ENCODE data around the gene POLA1. TPM values are rescaled to one million over a fixed set of nuclear protein-coding genes. Genes with fewer than 3 reads are reported as not detected.

The POLA1 gene
- total and polyA plus RNA-seq, 2 of the 4 experiments (the other 2 are of a cell fraction): 4.0 to 15.1 TPM

DNA sequence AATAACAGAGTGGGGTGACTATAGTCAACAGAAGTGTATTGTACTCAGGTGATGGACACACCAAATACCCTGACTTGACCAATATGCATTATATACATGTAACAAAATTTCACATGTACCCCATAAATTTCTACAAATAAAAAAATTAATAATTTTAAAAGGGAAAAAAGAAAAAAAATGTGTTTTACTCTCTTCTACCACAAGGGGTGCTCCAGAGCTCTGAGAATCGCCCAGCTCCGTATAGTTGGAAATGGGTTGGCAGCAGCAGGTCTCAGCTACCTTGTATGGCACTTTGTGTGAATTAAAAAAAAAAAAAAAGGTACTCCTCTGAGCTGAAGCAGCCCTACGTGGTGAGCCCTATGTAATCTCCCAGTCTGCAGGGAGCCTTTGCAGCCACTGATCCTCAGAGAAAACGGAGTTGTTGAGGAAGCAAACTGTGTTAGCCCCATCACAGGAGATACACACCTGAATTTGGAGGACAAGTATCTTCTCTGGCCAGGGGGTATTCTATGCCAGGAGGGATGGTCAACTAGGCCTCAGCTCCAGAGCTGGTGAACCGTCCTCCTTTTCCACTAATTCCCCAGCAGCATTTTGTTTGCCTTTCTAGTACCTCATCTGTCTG lies 17.2 kb upstream of the POLA1 start:
- no peak overlapping the region for H3K4ac ChIP-seq (ENCODE audit: low read depth, low read length)
- no peaks in the 10 kb centered on the region for H4K20me1 ChIP-seq (ENCODE audit: insufficient read depth, low read length)
- H3K14ac ChIP-seq (replicated peaks; ENCODE audit: low read depth, low read length): no peak overlapping the region
- BruUV-seq (replicated peaks): no TSS peak
- H3K4me3 ChIP-seq (ENCODE audit: insufficient read depth, low read depth, low read length): no peak overlapping the region
- H3K9me1 ChIP-seq (ENCODE audit: insufficient read depth, low read length): no peaks in the 10 kb centered on the region
- H3K9me3 ChIP-seq (ENCODE audit: control insufficient read depth, insufficient read depth, low read length): no peaks in the 10 kb centered on the region
- H3K79me1 ChIP-seq (ENCODE audit: low read depth in 1 of 2, low read length in 2 of 2): no peaks in the 10 kb centered on the region
- H3K9ac ChIP-seq (ENCODE audit: low read depth, low read length): no peak overlapping the region
- H3K23ac ChIP-seq (ENCODE audit: low read depth, low read length): no peak overlapping the region
- H3K27me3 ChIP-seq (ENCODE audit: control insufficient read depth, insufficient read depth, low read length): peaks cover 3% of the 10 kb centered on the region; the same call in 1 of the 2 replicates
- ATAC-seq (ENCODE audit: low read depth) (peak; percentile 80), DNase-seq (no peak)
- no peak overlapping the region for H2BK20ac ChIP-seq (ENCODE audit: low read depth, low read length)
- no peak overlapping the region for H3K18ac ChIP-seq (ENCODE audit: low read depth, low read length)
- TF ChIP-seq FOS (IDR thresholded peaks at IDR 0.05; ENCODE audit: low read depth, low read length) (no peak), CEBPB (IDR thresholded peaks at IDR 0.05; ENCODE audit: low read depth, low read length) (no peak), RAD21 (IDR thresholded peaks at IDR 0.05; ENCODE audit: low read length) (0 out of 2 replicates have a peak, but pooled peaks have one; percentile 14), SMC3 (IDR thresholded peaks at IDR 0.05; ENCODE audit: low read depth, low read length) (peak; percentile 8; the same call in 1 of the 2 replicates)
- TF ChIP-seq, protein P1, sequence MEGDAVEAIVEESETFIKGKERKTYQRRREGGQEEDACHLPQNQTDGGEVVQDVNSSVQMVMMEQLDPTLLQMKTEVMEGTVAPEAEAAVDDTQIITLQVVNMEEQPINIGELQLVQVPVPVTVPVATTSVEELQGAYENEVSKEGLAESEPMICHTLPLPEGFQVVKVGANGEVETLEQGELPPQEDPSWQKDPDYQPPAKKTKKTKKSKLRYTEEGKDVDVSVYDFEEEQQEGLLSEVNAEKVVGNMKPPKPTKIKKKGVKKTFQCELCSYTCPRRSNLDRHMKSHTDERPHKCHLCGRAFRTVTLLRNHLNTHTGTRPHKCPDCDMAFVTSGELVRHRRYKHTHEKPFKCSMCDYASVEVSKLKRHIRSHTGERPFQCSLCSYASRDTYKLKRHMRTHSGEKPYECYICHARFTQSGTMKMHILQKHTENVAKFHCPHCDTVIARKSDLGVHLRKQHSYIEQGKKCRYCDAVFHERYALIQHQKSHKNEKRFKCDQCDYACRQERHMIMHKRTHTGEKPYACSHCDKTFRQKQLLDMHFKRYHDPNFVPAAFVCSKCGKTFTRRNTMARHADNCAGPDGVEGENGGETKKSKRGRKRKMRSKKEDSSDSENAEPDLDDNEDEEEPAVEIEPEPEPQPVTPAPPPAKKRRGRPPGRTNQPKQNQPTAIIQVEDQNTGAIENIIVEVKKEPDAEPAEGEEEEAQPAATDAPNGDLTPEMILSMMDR (conservative IDR thresholded peaks at IDR 0.05; ENCODE audit: low read depth, low read length): peak; percentile 50
- no peak overlapping the region for H3K56ac ChIP-seq (ENCODE audit: extremely low read depth, insufficient read depth, low read length)
- ChIA-PET POLR2A (ENCODE audit: unreplicated experiment) (interaction anchor here (0.6 kb wide), 1 partner anchor 27 kb away, joined by 4 read pairs; no protein-coding TSS in a partner anchor), CTCF (interaction anchor here (0.6 to 0.7 kb wide), 2 partner anchors 41 to 654 kb away, joined by 3 read pairs; no protein-coding TSS in a partner anchor)
- no peak overlapping the region for H2AFZ ChIP-seq (replicated peaks; ENCODE audit: low read length, poor library complexity)
- no peak overlapping the region for H3K27ac ChIP-seq (ENCODE audit: insufficient read depth, low read length)
- intact Hi-C loops (cut with micrococcal nuclease): no loop called here
- no peak overlapping the region for H4K5ac ChIP-seq (ENCODE audit: low read depth, low read length)
- no peak overlapping the region for H4K91ac ChIP-seq (ENCODE audit: insufficient read depth, low read depth, low read length)
- no peak overlapping the region for H2BK5ac ChIP-seq (ENCODE audit: low read depth, low read length, poor library complexity, severe bottlenecking)
- H2AK5ac ChIP-seq (ENCODE audit: low read depth, low read length): no peak overlapping the region
- dilution Hi-C loops (cut with HindIII; ENCODE audit: low sequenced_read_pairs, unreplicated experiment): no loop called here
- H2AK9ac ChIP-seq (replicated peaks; ENCODE audit: low read depth, low read length, poor library complexity): no peak overlapping the region
- in situ Hi-C loops (cut with MboI; ENCODE audit: low sequenced_read_pairs): no loop called here
- no peaks in the 10 kb centered on the region for H3K36me3 ChIP-seq (ENCODE audit: control insufficient read depth, insufficient read depth, low read length)
- H2BK15ac ChIP-seq (ENCODE audit: low read depth, low read length): no peak overlapping the region
- no peak overlapping the region for H4K8ac ChIP-seq (ENCODE audit: low read depth in 2 of 2, low read length in 2 of 2)
- no peak overlapping the region for H3K4me2 ChIP-seq (ENCODE audit: low read depth, low read length)
- H2BK120ac ChIP-seq (ENCODE audit: low read depth, low read length): no peak overlapping the region
- no peaks in the 10 kb centered on the region for H3K4me1 ChIP-seq (ENCODE audit: control insufficient read depth, insufficient read depth, low read length)
- WGBS, 2 experiments (ENCODE audit: extremely low coverage in 2 of 2, insufficient read length in 1 of 2): no CpG with 5 or more reads among the region's 5 CpGs

Measured in IMR-90 (cell line).